Activated CD4-positive, alpha-beta memory T cell treated with anti-CD3 and anti-CD28 coated beads, Interleukin-2, amount 10 ng/mL, durations not matched to agents 7 days and 5 days (primary cell): ENCODE data around the gene PNMA6F. TPM values are rescaled to one million over a fixed set of nuclear protein-coding genes. Genes with fewer than 3 reads are reported as not detected.

ENCODE experiments used
- CTCF ChIA-PET: fragments of 350-600 bp; sonication (Branson Sonifier 250); formaldehyde crosslinking; loops from one replicate; lab custom pipeline; 2021; ENCODE audit warnings: antibody characterized with exemption, inconsistent platforms; lab: Charles Lee
- POLR2A ChIA-PET: fragments of 350-600 bp; sonication (Branson Sonifier 250); formaldehyde crosslinking; loops from one replicate; lab custom pipeline; 2021; ENCODE audit warnings: antibody characterized with exemption; lab: Charles Lee
- DNase-seq: peaks from one replicate; pipeline ENCODE4 v3.0.0-alpha.2; 2020
- H3K27ac Mint-ChIP-seq: one replicate; pipeline ENCODE4 v1.8.0; 2021; ENCODE audit warnings: mild to moderate bottlenecking, mixed read lengths
- H3K27me3 Mint-ChIP-seq: one replicate; pipeline ENCODE4 v1.8.0; 2021; ENCODE audit warnings: mixed read lengths
- H3K36me3 Mint-ChIP-seq: one replicate; pipeline ENCODE4 v1.8.0; 2021; ENCODE audit warnings: low read depth, mixed read lengths
- H3K4me1 Mint-ChIP-seq: one replicate; pipeline ENCODE4 v1.8.0; 2021; ENCODE audit warnings: mixed read lengths
- H3K4me3 Mint-ChIP-seq: one replicate; pipeline ENCODE4 v1.8.0; 2021; ENCODE audit warnings: mild to moderate bottlenecking, mixed read lengths
- H3K9me3 Mint-ChIP-seq: one replicate; pipeline ENCODE4 v1.8.0; 2021; ENCODE audit warnings: mixed read lengths
- total RNA-seq, 2 experiments: library from RNA; stranded (reverse); gene quantifications; one replicate each; pipeline ENCODE4 v1.2.3, GENCODE V29; 2021

Gene PNMA6F
- total RNA-seq = not detected

- no peak within 1 kb of the TSS for H3K4me3 Mint-ChIP-seq
- ChIA-PET CTCF (no interaction called here), POLR2A (no interaction called here)
- DNase-seq = no peak
- no peak within 1 kb of the TSS for H3K27ac Mint-ChIP-seq
- no peaks in the 10 kb centered on the region for H3K36me3 Mint-ChIP-seq
- H3K27me3 Mint-ChIP-seq = peaks cover 25% of the 10 kb centered on the region
- H3K4me1 Mint-ChIP-seq = no peaks in the 10 kb centered on the region
- H3K9me3 Mint-ChIP-seq = no peaks in the 10 kb centered on the region
Measured at GRCh38 chrX:153321381-153322124, at the start of gene PNMA6F. Gene PNMA6F (minus strand): TSS chrX:153321767. CDS start chrX:153320674, 1,093 bp downstream.

DNA sequence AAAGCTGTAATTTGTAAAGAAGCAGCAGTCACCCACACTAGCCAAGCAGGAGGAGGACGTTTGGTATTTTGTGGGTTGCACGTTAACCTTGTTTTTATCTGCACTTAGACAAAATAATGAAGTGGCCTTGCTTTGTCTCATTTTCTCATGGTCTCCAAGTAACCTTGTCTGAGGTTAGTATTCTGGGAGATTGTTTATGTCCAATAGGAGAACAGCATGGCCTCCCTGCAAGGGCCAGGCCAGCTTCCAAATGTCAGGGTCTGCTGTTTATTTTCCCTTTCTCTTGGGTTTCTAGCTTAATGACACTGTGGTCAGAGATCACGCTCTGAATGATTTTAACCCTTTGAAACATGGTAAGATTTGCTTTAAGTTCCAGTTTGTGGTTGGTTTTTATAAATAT lies 49.7 kb upstream of the PNMA6F start:
- DNase-seq = no peak
- Mint-ChIP-seq H3K4me1 (peaks cover 9% of the 10 kb centered on the region), H3K9me3 (no peaks in the 10 kb centered on the region), H3K27me3 (peaks cover 2% of the 10 kb centered on the region), H3K36me3 (no peaks in the 10 kb centered on the region), H3K4me3 (no peak overlapping the region), H3K27ac (no peak overlapping the region)
- POLR2A ChIA-PET = no interaction called here
- CTCF ChIA-PET = no interaction called here

DNA sequence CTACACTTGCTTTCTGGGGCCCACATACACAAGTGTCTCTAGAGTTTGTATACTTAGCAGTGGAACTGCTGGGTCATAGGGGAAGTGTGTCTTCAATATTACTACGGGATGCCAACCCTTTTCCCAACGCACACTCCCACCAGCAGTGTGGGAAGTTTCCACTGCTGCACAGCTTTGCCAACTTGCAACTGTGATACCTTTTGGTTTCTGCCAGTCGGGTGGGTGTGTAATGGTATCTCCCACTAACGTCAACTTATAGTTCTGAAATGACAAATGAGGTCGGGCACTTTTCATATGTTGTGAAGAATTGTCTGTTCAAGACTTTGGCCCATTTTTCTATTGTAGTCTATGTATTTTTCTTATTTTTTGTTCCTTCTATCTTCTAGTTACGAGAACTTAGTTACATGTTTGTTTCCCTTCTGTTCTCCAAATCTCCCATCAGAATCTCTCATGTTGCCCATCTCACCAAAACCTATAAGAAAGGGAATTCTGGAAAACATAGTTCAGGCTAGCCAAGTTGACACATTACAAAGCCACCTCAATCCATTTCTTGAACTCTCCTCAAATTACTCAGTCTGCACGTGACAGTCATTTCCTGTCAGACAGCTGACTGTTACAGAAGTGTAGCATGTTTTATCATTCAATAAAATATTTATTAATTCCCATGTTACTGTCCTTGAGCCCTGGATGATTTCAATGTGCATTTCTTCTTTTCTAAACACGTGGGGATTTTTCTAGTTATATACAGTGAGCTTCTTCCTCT lies 48.9 kb upstream of the PNMA6F start:
- CTCF ChIA-PET = no interaction called here
- no peak overlapping the region for H3K4me3 Mint-ChIP-seq
- POLR2A ChIA-PET = no interaction called here
- H3K36me3 Mint-ChIP-seq = no peaks in the 10 kb centered on the region
- H3K27ac Mint-ChIP-seq = no peak overlapping the region
- peaks cover 13% of the 10 kb centered on the region for H3K4me1 Mint-ChIP-seq
- H3K27me3 Mint-ChIP-seq = peaks cover 2% of the 10 kb centered on the region
- no peaks in the 10 kb centered on the region for H3K9me3 Mint-ChIP-seq
- no peak for DNase-seq

DNA sequence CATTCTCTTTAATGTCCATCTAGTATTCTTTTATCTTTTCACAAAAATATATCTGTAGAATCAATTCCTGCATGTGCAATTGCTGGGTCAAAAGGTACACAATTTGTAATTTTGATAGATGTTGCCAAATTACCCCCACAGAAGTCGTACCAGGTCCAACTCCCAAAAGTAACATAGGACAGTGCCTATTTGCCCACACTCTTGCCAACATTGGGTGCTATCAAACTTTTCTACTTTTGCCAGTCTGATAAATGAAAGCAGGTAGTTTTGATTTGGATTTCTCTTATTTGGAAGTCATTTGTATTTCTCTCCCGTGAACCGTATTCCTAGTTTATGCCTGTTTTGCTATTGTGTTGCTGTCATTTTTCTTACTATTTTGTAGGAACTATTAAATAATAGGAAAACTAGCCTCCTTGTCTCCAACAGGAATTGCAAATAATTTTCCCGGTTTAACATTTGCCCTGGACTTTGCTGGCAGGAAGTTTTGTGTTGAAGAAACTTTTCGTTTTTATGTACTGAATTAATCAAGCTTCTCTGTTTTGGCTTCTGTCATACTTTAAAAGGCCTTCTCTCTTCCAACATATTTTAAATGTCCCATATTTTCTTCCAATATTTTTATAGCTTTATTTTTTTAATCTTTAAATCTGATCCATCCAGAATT lies 45.4 kb upstream of the PNMA6F start:
- CTCF ChIA-PET = no interaction called here
- no peak overlapping the region for H3K27ac Mint-ChIP-seq

GRCh38 chrX:153366119-153366518 lies 44.6 kb upstream of the PNMA6F start:
- Mint-ChIP-seq H3K4me1 (peaks cover 13% of the 10 kb centered on the region), H3K27me3 (no peaks in the 10 kb centered on the region), H3K36me3 (no peaks in the 10 kb centered on the region), H3K27ac (no peak overlapping the region), H3K9me3 (no peaks in the 10 kb centered on the region), H3K4me3 (no peak overlapping the region)
- DNase-seq = no peak
- ChIA-PET POLR2A (interaction anchor here (0.7 kb wide), 1 partner anchor 33 kb away, joined by 3 read pairs; the partner anchor contains the start of gene ZNF275), CTCF (no interaction called here)

More for the DNA sequence above, 45.4 kb upstream of the PNMA6F start:
- Mint-ChIP-seq H3K4me1 (peaks cover 13% of the 10 kb centered on the region), H3K27me3 (peaks cover 2% of the 10 kb centered on the region), H3K4me3 (no peak overlapping the region), H3K36me3 (no peaks in the 10 kb centered on the region), H3K9me3 (no peaks in the 10 kb centered on the region)
- DNase-seq = no peak
- POLR2A ChIA-PET = no interaction called here

DNA sequence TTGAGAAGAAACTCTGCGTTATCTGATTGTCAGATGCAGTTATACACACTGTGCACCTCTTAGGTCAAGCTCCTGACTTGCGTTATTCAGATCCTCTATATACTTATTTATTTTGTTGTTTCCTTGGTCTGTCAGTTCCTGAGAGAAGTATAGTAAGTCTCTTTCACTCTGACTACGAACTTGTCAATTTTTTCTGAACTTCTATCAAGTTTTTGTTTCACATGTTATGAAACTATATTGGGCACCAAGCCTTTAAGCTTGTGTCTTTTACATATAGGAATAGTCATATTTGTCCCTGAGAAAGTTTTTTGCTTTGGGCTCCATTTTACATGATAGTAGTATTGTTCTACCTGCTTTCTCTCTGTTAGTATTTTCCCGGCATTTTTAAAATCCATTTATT lies 44.1 kb upstream of the PNMA6F start:
- H3K27me3 Mint-ChIP-seq = no peaks in the 10 kb centered on the region
- ChIA-PET CTCF (no interaction called here), POLR2A (interaction anchor here (0.7 kb wide), 1 partner anchor 32 kb away, joined by 3 read pairs; the partner anchor contains the start of gene ZNF275)
- peaks cover 2% of the 10 kb centered on the region for H3K36me3 Mint-ChIP-seq
- H3K27ac Mint-ChIP-seq = no peak overlapping the region
- DNase-seq = no peak
- H3K4me3 Mint-ChIP-seq = no peak overlapping the region
- H3K4me1 Mint-ChIP-seq = peaks cover 9% of the 10 kb centered on the region
- no peaks in the 10 kb centered on the region for H3K9me3 Mint-ChIP-seq

DNA sequence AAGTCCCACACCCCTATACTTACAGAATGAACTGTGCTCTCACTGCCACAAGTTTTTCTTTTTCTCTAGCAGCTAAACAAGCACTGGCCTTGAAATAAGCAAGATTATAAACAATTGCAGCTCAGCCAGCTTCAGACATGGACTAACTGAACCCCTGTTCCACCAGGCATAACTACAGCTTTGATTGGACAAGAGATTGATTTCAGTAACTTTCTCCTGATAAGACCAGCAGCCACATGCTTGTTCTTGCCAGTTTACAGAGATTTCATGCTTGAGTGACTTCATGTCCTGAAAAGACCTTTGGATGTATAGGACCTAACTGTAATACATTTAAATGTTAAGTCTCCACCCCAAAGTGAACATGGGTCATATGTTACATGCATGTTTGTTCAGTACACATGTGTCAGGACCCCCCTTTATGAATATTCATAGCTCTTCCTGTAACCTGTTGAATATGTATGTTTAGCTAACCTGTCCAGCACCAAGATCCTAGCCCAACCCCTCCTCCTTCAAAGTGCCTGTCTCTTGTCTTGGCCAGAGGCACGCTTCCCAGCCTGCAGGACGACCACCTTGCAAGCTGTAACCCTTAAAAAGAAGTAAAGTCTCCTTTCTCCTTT lies 40.3 kb upstream of the PNMA6F start:
- H3K4me3 Mint-ChIP-seq = no peak overlapping the region
- ChIA-PET POLR2A (no interaction called here), CTCF (no interaction called here)
- no peak for DNase-seq
- H3K4me1 Mint-ChIP-seq = peaks cover 4% of the 10 kb centered on the region
- no peaks in the 10 kb centered on the region for H3K27me3 Mint-ChIP-seq
- peaks cover 11% of the 10 kb centered on the region for H3K36me3 Mint-ChIP-seq
- H3K9me3 Mint-ChIP-seq = peaks cover 7% of the 10 kb centered on the region
- no peak overlapping the region for H3K27ac Mint-ChIP-seq

- H3K27ac Mint-ChIP-seq = no peak overlapping the region
- H3K4me1 Mint-ChIP-seq = no peaks in the 10 kb centered on the region
- POLR2A ChIA-PET = no interaction called here
- H3K36me3 Mint-ChIP-seq = peaks cover 11% of the 10 kb centered on the region
- no peak overlapping the region for H3K4me3 Mint-ChIP-seq
- H3K27me3 Mint-ChIP-seq = no peaks in the 10 kb centered on the region
- no peak for DNase-seq
- H3K9me3 Mint-ChIP-seq = peaks cover 7% of the 10 kb centered on the region
- CTCF ChIA-PET = no interaction called here
Measured at GRCh38 chrX:153357877-153358276, 36.3 kb upstream of the PNMA6F start.

- POLR2A ChIA-PET = no interaction called here
- H3K36me3 Mint-ChIP-seq = peaks cover 27% of the 10 kb centered on the region
- no peak overlapping the region for H3K4me3 Mint-ChIP-seq
- CTCF ChIA-PET = no interaction called here
- peaks cover 10% of the 10 kb centered on the region for H3K4me1 Mint-ChIP-seq
- H3K27ac Mint-ChIP-seq = no peak overlapping the region
- peaks cover 5% of the 10 kb centered on the region for H3K9me3 Mint-ChIP-seq
- no peaks in the 10 kb centered on the region for H3K27me3 Mint-ChIP-seq
- no peak for DNase-seq
Measured at GRCh38 chrX:153353416-153353815, 31.8 kb upstream of the PNMA6F start.

- H3K27ac Mint-ChIP-seq = no peak overlapping the region
- ChIA-PET POLR2A (interaction anchor here (1.5 kb wide), 1 partner anchor 19 kb away, joined by 3 read pairs; the partner anchor contains the start of gene ZNF275), CTCF (no interaction called here)
- H3K4me1 Mint-ChIP-seq = peaks cover 14% of the 10 kb centered on the region
- peaks cover 31% of the 10 kb centered on the region for H3K36me3 Mint-ChIP-seq
- no peak for DNase-seq
- H3K27me3 Mint-ChIP-seq = no peaks in the 10 kb centered on the region
- peaks cover 5% of the 10 kb centered on the region for H3K9me3 Mint-ChIP-seq
- H3K4me3 Mint-ChIP-seq = no peak overlapping the region
Measured at GRCh38 chrX:153352858-153353257, 31.3 kb upstream of the PNMA6F start.

DNA sequence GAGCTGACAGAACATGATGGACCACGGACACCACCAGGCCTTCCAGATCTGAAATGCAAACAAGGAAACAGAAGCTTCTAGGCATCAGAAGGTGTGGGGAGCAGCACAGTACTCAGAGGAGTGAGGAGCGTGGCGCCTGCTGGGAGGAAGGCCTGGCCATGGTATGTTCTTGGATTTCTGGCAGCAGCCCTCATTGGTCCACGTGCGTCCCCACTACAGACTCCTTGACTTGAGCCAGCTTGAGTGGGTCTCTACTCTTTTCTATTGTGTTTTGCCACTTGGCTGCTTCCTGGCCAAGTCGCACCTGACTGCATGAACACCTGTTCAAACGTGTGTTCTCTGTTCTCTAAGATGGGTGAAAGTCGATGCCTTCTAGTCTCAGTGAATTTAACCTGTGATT lies 30.4 kb upstream of the PNMA6F start:
- Mint-ChIP-seq H3K9me3 (no peaks in the 10 kb centered on the region), H3K36me3 (peaks cover 32% of the 10 kb centered on the region), H3K27ac (no peak overlapping the region), H3K27me3 (no peaks in the 10 kb centered on the region), H3K4me3 (no peak overlapping the region), H3K4me1 (peaks cover 17% of the 10 kb centered on the region)
- CTCF ChIA-PET = no interaction called here
- POLR2A ChIA-PET = interaction anchor here (0.7 to 1.5 kb wide), 2 partner anchors 16 to 18 kb away, joined by 3 to 5 read pairs; partner anchors contain the start of gene ZNF275
- no peak for DNase-seq

- no peak for DNase-seq
- Mint-ChIP-seq H3K9me3 (no peaks in the 10 kb centered on the region), H3K4me3 (no peak overlapping the region), H3K27ac (no peak overlapping the region), H3K27me3 (no peaks in the 10 kb centered on the region), H3K36me3 (peaks cover 51% of the 10 kb centered on the region), H3K4me1 (peaks cover 19% of the 10 kb centered on the region)
- CTCF ChIA-PET = no interaction called here
- POLR2A ChIA-PET = no interaction called here
Measured at GRCh38 chrX:153349952-153350351, 28.4 kb upstream of the PNMA6F start.
